ENCODE measurements around the gene OPRM1. TPM values are rescaled to one million over a fixed set of nuclear protein-coding genes. Genes with fewer than 3 reads are reported as not detected.

OPRM1 gene
- total RNA-seq, 1 experiment from 2014 or later: not detected

- ATAC-seq: no peak
- H3K27ac ChIP-seq (ENCODE audit: low read length): no peak overlapping the region
- no peak overlapping the region for H3K4me3 ChIP-seq (ENCODE audit: low read depth in 2 of 2, low read length in 2 of 2)
- no peaks in the 10 kb centered on the region for H3K4me1 ChIP-seq (ENCODE audit: control insufficient read depth, insufficient read depth, low read length)
- intact Hi-C loops (cut with micrococcal nuclease; ENCODE audit: unreplicated experiment) (no loop called here), in situ Hi-C loops (cut with HindIII; ENCODE audit: low pct_unique_long_range_greater_than_20kb, low sequenced_read_pairs) (no loop called here)
- no peak for DNase-seq (ENCODE audit: low read depth, low spot score)
- ChIA-PET CTCF (no interaction called here), POLR2A (no interaction called here)
- 0 out of 2 replicates have a peak, but pooled peaks cover 3% of the 10 kb centered on the region for H3K27me3 ChIP-seq (ENCODE audit: control insufficient read depth, insufficient read depth, low read length)
- H3K9me3 ChIP-seq (ENCODE audit: control insufficient read depth, insufficient read depth, low read depth, low read length): no peaks in the 10 kb centered on the region
- no peaks in the 10 kb centered on the region for H3K36me3 ChIP-seq (ENCODE audit: control insufficient read depth, insufficient read depth, low read length)
- no TSS peak for BruUV-seq (replicated peaks)
- TF ChIP-seq POLR2AphosphoS5 (IDR thresholded peaks at IDR 0.05; ENCODE audit: low read depth, low read length): no peak
Observed at GRCh38 chr6:154202958-154203357, 163.9 kb downstream of the OPRM1 start.

- ChIA-PET CTCF (no interaction called here), POLR2A (interaction anchor here (0.7 kb wide), 1 partner anchor 304 kb away, joined by 3 read pairs; the partner anchor contains the start of gene CNKSR3)
- in situ Hi-C loops (cut with HindIII; ENCODE audit: low pct_unique_long_range_greater_than_20kb, low sequenced_read_pairs): no loop called here
- Histone ChIP-seq H3K9me3 (ENCODE audit: control insufficient read depth, insufficient read depth, low read depth, low read length) (no peaks in the 10 kb centered on the region), H3K27ac (ENCODE audit: low read length) (no peak overlapping the region), H3K36me3 (ENCODE audit: control insufficient read depth, insufficient read depth, low read length) (no peaks in the 10 kb centered on the region), H3K4me3 (ENCODE audit: low read depth in 2 of 2, low read length in 2 of 2) (no peak overlapping the region), H3K4me1 (ENCODE audit: control insufficient read depth, insufficient read depth, low read length) (no peaks in the 10 kb centered on the region), H3K27me3 (ENCODE audit: control insufficient read depth, insufficient read depth, low read length) (0 out of 2 replicates have a peak, but pooled peaks cover 3% of the 10 kb centered on the region)
- TF ChIP-seq REST (IDR thresholded peaks at IDR 0.05; ENCODE audit: insufficient read depth in 1 of 2, low read depth in 2 of 2, low read length in 1 of 2) (no peak), POLR2AphosphoS5 (IDR thresholded peaks at IDR 0.05; ENCODE audit: low read depth, low read length) (no peak), TCF7L2 (IDR thresholded peaks at IDR 0.05; ENCODE audit: low read depth, low read length) (no peak), SIN3A (IDR thresholded peaks at IDR 0.05; ENCODE audit: borderline replicate concordance, insufficient read depth, low read depth, low read length) (no peak)
- TF ChIP-seq, protein P1, sequence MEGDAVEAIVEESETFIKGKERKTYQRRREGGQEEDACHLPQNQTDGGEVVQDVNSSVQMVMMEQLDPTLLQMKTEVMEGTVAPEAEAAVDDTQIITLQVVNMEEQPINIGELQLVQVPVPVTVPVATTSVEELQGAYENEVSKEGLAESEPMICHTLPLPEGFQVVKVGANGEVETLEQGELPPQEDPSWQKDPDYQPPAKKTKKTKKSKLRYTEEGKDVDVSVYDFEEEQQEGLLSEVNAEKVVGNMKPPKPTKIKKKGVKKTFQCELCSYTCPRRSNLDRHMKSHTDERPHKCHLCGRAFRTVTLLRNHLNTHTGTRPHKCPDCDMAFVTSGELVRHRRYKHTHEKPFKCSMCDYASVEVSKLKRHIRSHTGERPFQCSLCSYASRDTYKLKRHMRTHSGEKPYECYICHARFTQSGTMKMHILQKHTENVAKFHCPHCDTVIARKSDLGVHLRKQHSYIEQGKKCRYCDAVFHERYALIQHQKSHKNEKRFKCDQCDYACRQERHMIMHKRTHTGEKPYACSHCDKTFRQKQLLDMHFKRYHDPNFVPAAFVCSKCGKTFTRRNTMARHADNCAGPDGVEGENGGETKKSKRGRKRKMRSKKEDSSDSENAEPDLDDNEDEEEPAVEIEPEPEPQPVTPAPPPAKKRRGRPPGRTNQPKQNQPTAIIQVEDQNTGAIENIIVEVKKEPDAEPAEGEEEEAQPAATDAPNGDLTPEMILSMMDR (IDR thresholded peaks at IDR 0.05): no peak
- no TSS peak for BruUV-seq (replicated peaks)
- ATAC-seq: no peak
- intact Hi-C loops (cut with micrococcal nuclease; ENCODE audit: unreplicated experiment): no loop called here
- no peak for DNase-seq (ENCODE audit: low read depth, low spot score)
Observed at GRCh38 chr6:154206141-154206540, 167.1 kb downstream of the OPRM1 start.

GRCh38 chr6:154206996-154207395 is 168.0 kb downstream of the OPRM1 start:
- H3K36me3 ChIP-seq (ENCODE audit: control insufficient read depth, insufficient read depth, low read length): no peaks in the 10 kb centered on the region
- no peak for ATAC-seq
- H3K4me3 ChIP-seq (ENCODE audit: low read depth in 2 of 2, low read length in 2 of 2): no peak overlapping the region
- ChIA-PET POLR2A (no interaction called here), CTCF (no interaction called here)
- H3K4me1 ChIP-seq (ENCODE audit: control insufficient read depth, insufficient read depth, low read length): no peaks in the 10 kb centered on the region
- DNase-seq (ENCODE audit: low read depth, low spot score): no peak
- no peaks in the 10 kb centered on the region for H3K9me3 ChIP-seq (ENCODE audit: control insufficient read depth, insufficient read depth, low read depth, low read length)
- intact Hi-C loops (cut with micrococcal nuclease; ENCODE audit: unreplicated experiment) (no loop called here), in situ Hi-C loops (cut with HindIII; ENCODE audit: low pct_unique_long_range_greater_than_20kb, low sequenced_read_pairs) (no loop called here)
- no peak overlapping the region for H3K27ac ChIP-seq (ENCODE audit: low read length)
- 0 out of 2 replicates have a peak, but pooled peaks cover 3% of the 10 kb centered on the region for H3K27me3 ChIP-seq (ENCODE audit: control insufficient read depth, insufficient read depth, low read length)
- TF ChIP-seq REST (IDR thresholded peaks at IDR 0.05; ENCODE audit: insufficient read depth in 1 of 2, low read depth in 2 of 2, low read length in 1 of 2) (no peak), SIN3A (IDR thresholded peaks at IDR 0.05; ENCODE audit: borderline replicate concordance, insufficient read depth, low read depth, low read length) (no peak), POLR2AphosphoS5 (IDR thresholded peaks at IDR 0.05; ENCODE audit: low read depth, low read length) (no peak)
- TF ChIP-seq, protein P1 (IDR thresholded peaks at IDR 0.05): no peak
- no TSS peak for BruUV-seq (replicated peaks)
